Measurements from ENCODE around the gene BAZ2B.

The BAZ2B gene

DNA sequence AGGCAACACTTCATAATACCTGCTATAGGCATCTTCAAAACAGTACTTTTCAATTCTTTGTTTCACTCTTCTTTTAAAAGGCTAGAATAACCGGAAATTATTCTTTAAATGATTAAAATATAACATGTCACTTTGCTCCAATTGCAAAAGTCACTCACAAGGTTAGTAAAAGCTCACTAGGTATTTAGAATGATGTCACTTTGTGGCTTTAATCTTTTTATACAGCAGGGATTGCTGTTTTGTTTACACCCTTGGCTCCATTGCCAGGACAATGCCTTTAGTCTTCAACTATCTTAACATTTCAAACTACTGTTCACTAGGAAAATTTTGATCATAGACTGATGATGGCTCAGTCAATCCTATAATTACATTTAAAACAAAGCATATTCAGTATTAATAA, 157.1 kb downstream of the BAZ2B start:
- DNase-seq, result no peak

- DNase-seq, result no peak
These were observed 158.8 kb downstream of the BAZ2B start for GRCh38 chr2:159457589-159457988.

DNA sequence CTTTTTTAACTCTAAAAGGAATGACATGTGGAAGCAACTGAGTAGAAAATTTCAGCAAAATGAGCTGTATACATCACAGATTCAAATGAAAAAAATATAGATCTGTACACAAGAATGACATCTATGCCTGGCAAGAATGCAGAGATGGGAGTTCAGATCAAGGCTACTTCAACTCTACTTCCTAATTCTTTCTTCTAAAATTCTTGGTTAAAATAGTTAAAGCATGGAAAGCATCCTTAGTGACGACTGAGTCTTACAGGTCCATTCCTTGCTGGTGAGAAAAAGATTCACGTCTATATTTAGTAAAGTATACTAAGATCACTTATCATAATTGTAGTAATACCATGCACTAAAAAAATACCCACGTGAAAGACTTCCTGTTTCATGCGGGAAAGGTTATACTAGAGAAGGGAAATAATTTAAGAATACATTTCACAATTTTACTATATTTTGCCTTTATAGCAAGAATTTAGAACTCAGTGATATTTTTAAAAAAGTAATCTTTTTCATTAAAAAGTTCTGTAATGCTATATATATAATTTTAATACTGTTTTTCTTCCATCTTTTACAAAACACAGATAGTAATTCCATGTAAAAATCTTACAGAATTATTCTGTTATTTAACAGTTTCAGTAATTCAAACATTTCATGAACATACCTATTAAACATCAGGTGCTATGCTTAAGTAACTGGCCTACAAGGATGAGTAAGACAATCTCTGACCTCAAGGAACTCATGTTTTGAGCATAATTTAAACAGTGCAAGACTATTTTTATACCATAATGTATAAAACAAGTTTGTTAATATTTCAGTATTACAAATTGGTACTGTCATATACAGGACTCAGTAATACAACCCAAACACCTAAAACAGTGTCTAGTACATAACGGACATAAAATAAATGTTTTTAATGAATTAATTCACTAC, 159.6 kb downstream of the BAZ2B start:
- DNase-seq, result peak; percentile 5 to 66

GRCh38 chr2:159455330-159455918, 160.9 kb downstream of the BAZ2B start:
- no peak for DNase-seq

GRCh38 chr2:159454185-159454584, 162.2 kb downstream of the BAZ2B start:
- no peak for DNase-seq

DNA sequence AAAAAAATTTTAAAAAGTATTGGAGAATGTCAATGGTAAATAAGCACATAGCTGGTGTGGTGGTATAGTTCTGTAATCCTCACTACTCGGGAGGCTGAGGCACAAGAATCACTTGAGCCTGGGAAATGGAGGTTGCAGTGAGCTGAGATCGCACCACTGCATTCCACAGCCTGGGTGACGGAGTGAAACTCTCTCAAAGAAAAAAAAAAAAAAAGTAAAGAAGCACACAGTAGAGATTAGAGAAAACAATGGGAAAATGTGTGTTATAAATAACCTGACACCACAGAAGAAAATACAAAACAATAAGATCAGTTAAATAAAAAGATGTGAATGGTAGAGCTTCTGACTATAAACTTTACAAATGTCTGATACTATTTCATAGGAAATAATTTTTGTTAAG, 166.2 kb downstream of the BAZ2B start:
- no peak for DNase-seq

GRCh38 chr2:159449504-159450124, 166.7 kb downstream of the BAZ2B start:
- DNase-seq, result no peak

GRCh38 chr2:159446817-159447216, 169.5 kb downstream of the BAZ2B start:
- no peak for DNase-seq

- no peak for DNase-seq
These were observed 170.1 kb downstream of the BAZ2B start for GRCh38 chr2:159446201-159446600.

- DNase-seq, result no peak
These were observed 171.0 kb downstream of the BAZ2B start for GRCh38 chr2:159445307-159445706.

GRCh38 chr2:159444754-159445153, 171.6 kb downstream of the BAZ2B start:
- no peak for DNase-seq

GRCh38 chr2:159442159-159442852, 174.0 kb downstream of the BAZ2B start:
- no peak for DNase-seq

DNA sequence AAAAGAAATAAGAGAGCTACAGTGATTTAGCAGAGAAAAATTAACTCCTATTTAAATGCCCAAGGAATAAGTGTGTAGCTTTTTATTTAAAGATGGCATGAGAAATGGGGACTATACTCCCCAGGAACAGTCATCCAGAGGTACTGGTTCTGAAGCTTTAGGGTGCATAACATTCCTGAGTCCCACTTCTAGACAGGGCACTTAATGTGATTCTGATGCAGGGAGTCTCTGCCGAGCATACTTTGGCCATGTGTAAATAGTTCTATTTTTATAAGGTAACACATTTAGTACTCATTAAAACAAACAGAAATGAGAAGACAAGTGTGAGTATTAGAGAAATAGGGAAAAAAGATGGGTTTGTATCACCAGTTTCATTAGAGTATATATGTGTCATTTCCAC, 175.2 kb downstream of the BAZ2B start:
- no peak for DNase-seq

- no peak for DNase-seq
These were observed 176.9 kb downstream of the BAZ2B start for GRCh38 chr2:159439421-159439820.

GRCh38 chr2:159438720-159439353, 177.5 kb downstream of the BAZ2B start:
- no peak for DNase-seq

DNA sequence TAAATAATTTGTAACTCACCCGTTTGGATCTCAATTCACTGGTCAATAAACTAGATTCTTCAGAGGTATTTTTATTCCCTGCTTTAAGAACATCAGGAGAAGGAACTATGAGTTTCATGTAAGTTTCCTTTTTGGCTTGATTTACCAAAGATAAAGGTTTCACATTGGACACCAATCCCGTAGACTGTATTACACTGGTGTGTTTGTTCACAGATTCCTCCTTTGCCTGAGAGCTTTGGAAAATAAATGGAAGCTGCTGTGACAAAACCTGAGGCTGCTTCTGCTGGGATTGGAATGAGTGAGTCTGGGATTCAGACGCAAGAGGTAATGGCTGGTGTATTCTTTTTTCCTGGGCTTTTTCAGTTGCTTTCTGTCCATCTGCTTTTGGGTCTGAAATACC, 178.1 kb downstream of the BAZ2B start:
- no peak for DNase-seq

DNA sequence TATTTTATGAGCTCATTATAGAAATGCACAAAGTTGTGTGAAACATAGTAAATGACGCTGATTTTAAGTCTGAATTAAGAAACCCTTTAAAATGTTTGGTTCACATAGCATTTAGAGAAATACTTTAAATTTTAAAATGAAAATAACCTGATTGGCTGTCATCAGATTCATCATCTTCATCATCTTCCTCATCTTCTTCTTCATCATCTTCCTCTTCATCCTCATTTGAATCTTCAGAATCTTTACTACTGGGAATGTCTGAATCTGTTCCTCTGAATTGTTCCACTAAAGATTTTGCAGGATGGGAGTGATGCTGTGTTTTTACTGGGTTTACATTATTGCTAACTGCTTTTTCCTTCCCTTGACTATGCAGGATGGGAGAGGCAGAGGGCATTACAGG, 183.7 kb downstream of the BAZ2B start:
- DNase-seq, result no peak

- DNase-seq, result no peak
These were observed 189.3 kb downstream of the BAZ2B start for GRCh38 chr2:159427048-159427447.

DNA sequence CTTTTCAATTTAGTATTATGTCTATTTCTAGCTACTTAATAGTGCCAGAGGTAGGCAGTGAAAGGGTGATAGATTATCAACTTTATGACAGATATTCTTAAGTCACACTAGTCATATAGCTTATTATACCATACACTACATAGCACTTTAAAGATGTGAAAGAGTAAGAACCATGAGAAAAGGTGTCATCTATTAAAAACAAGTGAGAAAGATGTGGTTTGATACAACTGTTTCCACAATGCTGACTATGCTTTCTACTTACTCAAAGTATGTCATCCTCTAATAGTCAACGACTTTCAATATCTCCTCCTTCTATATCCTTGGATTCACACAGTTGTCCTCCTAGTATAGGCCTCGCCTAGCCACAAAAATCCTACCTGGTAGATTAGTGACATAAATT, 196.9 kb downstream of the BAZ2B start:
- no peak for DNase-seq

- DNase-seq, result no peak
These were observed 204.9 kb downstream of the BAZ2B start for GRCh38 chr2:159411460-159411859.

DNA sequence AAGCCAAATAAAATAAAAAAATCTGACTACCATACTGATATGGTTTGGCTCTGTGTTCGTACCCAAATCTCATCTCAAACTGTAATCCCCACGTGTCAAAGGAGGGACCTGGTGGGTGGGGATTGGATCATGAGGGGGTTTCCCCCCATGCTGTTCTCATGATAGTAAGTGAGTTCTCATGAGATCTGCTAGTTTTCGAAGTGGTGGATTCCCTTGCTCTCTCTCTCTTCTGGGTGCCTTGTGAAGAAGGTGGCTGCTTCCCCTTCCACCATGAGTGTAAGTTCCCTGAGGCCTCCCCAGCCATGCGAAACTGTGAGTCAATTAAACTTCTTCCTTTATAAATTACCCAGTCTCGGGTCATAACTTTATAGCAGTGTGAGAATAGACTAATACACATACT, 206.1 kb downstream of the BAZ2B start:
- DNase-seq, result no peak

DNA sequence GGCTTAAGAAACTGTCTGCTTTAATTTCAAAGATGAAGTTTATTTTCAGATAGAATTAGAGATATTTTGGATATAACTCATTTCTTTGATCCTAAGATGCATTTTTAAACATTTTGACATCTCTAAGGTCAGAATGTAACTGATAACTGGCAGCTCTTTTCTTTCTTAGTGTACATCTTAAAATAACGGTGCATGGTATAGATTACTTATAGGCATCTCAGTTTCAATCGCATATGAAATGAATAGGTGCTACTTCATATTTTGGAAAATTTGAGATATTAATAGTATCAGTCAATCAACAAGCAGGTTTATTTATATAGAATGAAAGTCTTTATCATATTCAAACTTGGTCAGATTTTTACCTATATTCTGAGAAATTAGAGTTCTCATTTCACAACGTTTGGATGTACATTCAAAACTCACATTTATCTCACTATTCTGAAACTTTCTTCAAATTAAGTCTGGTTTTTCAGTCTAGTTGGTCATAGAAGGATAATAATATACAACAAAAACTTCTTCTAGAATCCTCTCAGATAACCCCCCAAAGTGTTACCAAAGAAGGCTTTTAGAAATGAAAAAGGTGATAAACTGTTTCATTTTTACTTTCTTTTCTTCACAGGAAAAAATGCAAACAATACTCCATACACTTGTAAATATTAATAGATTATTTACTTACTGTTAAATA, 207.1 kb downstream of the BAZ2B start:
- DNase-seq, result no peak

All from inflammatory macrophage (primary cell).